GM18951 (cell line): ENCODE results near the gene ACSL6.

Experiments
- POLR2A ChIP-seq: IDR thresholded peaks from 4 replicates; pipeline ENCODE4 v1.6.1; 2011; ENCODE audit warnings: mild to moderate bottlenecking; ENCODE audit not compliant: insufficient read length, insufficient read depth; ENCODE audit errors: extremely low read depth
- in situ Hi-C: fragments of 300-500 bp; cut with MboI; formaldehyde crosslinking; loops from one replicate; pipeline ENCODE4 v1.12.0; 2022; ENCODE audit warnings: low sequenced_read_pairs, mixed read lengths, inconsistent platforms; ENCODE audit not compliant: unreplicated experiment

The ACSL6 gene

GRCh38 chr5:132011622-132012343 is at the start of gene ACSL6:
TSS of gene ACSL6 (minus strand) at chr5:132011658. CDS start at chr5:132011553, 105 bp downstream.
- TF ChIP-seq POLR2A = no peak
- in situ Hi-C loops = no loop called here

- in situ Hi-C loops = no loop called here
These were observed 49.2 kb upstream of the ACSL6 start, which contains the start of gene IL3 for GRCh38 chr5:132060501-132061161. TSS of gene IL3 (plus strand) at chr5:132060655. CDS start at chr5:132060707, 52 bp downstream.

GRCh38 chr5:132059696-132060500 is 48.4 kb upstream of the ACSL6 start:
- TF ChIP-seq POLR2A = no peak

More at GRCh38 chr5:132060501-132061161, 49.2 kb upstream of the ACSL6 start, which contains the start of gene IL3:
- TF ChIP-seq POLR2A = no peak

DNA sequence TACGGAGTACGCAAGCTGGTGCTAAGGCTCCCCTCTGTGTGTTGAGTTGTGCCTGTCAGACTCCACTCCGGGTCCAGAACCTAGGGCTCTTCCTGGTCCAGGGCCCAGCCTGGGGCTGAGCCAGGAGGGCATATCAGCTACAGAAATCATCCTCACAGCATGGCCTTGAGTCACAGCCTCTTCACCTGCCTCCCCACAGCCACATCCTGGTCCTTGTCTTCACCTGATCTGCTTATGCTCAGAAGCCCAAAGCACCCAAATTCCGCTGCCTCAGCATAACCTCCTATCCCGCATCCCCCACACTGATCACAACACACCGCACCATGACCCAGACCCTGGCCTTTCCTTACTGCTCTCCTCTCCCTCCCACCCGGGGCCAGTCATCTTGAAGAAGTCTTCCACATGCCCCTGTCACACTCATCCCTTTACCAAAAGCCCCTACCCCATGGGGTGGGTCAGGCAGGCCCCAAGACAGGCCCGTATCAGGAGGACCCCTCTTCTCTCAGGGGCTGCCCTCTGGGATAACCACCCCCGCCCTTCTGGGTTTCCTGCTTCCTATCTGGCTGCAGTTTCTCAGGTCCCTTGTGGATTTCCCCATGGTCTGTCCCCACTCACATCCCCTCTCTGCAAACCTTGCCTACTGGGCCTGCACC is 47.7 kb upstream of the ACSL6 start:
- TF ChIP-seq POLR2A = no peak
- in situ Hi-C loops = no loop called here

More at GRCh38 chr5:132059696-132060500, 48.4 kb upstream of the ACSL6 start:
- in situ Hi-C loops = no loop called here

- in situ Hi-C loops = no loop called here
- no peak for TF ChIP-seq POLR2A
These were observed 47.2 kb upstream of the ACSL6 start for GRCh38 chr5:132058646-132059042.

GRCh38 chr5:132057498-132058255 is 46.2 kb upstream of the ACSL6 start:
- no peak for TF ChIP-seq POLR2A
- in situ Hi-C loops = no loop called here

- no peak for TF ChIP-seq POLR2A
- in situ Hi-C loops = no loop called here
These were observed 45.4 kb upstream of the ACSL6 start for GRCh38 chr5:132056610-132057497.

GRCh38 chr5:132055808-132056609 is 44.6 kb upstream of the ACSL6 start:
- TF ChIP-seq POLR2A = no peak
- in situ Hi-C loops = no loop called here

DNA sequence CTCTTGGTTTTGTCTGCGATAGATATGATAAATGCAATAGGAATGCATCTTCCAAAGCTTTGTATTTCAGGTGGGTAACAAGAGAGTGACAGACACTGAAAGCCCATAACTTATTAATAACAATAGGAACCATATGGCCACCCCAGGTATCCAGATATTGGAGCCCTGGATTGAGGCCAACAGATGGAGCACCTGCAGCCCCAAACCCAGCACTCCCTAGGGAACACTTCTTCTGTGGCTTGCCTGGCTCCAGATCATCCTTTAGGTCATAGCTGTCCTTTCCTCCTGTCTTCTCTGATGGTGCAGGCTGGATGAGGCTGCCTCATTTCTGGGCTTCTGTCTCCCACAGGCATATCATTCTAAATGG is 44.0 kb upstream of the ACSL6 start:
- no peak for TF ChIP-seq POLR2A
- in situ Hi-C loops = no loop called here

- in situ Hi-C loops = no loop called here
- TF ChIP-seq POLR2A = no peak
These were observed 43.4 kb upstream of the ACSL6 start for GRCh38 chr5:132054697-132055440.

- in situ Hi-C loops = no loop called here
- TF ChIP-seq POLR2A = no peak
These were observed 42.7 kb upstream of the ACSL6 start for GRCh38 chr5:132054031-132054696.
